ENCODE data around the gene RBM8A.

The RBM8A gene

DNA sequence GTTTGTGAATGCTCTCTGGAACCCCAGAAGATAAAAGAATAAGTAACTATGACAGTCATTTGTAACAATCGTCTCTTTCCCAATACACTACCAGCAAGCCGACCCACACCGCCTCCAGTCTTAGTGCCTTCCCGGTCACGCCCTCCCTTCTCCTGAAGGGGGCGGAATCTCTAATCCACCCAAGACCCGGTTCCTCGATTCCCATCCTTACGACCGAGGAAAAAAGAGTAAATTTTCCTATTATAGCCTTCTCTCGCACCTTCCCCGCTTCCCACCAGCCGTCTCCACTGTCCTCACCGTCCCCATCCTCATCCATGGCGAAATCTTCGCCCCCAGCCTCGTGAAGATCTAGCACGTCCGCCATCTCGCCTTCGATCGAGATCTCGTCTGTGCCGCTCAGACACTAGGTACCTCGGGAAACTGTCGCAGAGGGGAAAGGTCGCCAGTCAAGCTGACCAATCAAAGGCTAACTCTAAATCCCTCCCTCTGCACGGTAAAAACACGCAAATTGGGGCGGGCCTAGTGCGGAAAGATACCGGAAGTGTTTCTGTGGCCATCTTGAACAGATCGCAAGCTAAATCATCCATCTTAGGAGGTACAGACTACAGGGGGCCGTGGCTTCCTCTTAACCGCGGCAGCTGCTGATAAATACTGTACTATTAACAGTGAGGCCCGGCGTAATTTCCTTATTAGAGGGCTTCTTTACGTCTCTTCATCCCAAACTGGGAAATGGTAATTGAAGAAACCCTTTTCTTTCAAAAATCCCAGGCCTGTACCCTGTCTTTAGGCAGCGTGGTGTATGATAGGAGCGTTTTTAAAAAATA, at the start of gene RBM8A:
Gene RBM8A (minus strand): TSS at position 422 of the 824 bp plus-strand sequence. CDS start 58 bp downstream, at position 364.
- in situ Hi-C loops (cut with MboI; ENCODE audit: low sequenced_read_pairs), result no loop called here

DNA sequence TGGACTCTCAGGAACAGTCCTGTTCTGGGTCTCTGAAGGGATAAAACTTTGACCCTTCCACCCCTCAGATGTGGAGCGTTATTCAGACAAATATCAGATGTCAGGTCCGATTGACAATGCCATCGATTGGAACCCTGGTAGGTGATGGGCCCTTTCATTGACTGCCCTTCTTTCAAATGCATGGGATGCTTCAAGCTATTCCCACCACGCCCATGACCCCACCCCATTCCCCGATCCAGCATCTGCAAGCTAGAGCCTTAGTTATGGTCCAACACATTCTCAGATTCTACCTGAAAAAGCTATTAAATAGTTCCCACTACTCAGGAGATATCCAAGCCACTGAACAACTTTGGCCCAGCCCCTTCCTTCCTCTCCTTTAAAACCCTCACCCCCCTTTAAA, 49.7 kb upstream of the RBM8A start:
- in situ Hi-C loops (cut with MboI; ENCODE audit: low sequenced_read_pairs), result no loop called here

DNA sequence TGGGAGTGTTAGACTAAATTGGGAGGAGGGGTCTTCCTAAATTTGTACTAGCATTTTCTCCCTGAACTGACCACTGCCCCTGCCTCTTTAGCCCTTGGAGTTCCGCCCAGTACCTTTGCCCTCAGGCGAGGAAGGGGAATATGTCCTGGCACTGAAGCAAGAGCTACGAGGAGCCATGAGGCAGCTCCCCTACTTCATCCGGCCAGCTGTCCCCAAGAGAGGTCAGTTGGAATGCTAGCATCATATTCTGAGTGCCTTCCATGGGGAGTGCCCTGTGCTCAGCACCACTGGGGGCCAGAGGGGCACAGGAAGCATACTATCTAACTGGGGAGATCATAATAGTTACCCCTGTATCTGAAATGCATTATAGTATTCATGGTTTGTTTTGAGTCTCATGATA, 47.9 kb upstream of the RBM8A start:
- in situ Hi-C loops (cut with MboI; ENCODE audit: low sequenced_read_pairs), result no loop called here

DNA sequence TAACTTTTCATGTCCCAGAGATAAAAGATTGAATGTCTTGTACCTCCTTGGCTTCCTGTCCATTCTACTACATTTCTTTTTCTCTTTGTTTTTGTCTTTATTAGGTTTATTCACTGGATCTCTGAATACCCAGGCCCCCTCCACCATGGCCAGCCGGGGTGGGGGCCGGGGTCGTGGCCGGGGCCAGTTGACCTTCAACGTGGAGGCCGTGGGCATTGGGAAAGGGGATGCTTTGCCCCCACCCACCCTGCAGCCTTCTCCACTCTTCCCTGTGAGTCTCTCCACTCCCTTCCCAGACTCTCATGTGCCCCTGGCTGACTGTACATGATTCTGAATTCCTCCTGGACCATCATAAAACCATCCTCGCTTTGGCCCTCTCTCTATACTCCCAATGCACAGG, 47.4 kb upstream of the RBM8A start:
- in situ Hi-C loops (cut with MboI; ENCODE audit: low sequenced_read_pairs), result no loop called here

DNA sequence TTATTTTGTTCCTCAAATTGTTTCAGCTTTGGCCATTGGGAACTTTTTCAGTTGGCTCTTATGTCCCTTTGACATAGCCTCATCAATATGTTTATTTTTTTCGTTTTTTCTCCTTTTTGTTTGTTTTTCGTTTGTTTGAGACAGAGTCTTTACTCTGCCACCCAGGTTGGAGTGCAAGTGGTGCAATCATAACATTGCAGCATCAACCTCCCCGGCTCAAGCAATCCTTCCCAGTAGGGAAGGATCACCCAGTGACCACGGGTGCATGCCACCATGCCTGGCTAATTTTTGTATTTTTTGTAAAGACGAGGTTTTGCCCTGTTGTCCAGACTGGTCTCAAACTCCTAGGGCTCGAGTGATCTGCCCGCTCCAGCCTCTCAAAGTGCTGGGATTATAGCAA, 45.3 kb upstream of the RBM8A start:
- in situ Hi-C loops (cut with MboI; ENCODE audit: low sequenced_read_pairs), result no loop called here

DNA sequence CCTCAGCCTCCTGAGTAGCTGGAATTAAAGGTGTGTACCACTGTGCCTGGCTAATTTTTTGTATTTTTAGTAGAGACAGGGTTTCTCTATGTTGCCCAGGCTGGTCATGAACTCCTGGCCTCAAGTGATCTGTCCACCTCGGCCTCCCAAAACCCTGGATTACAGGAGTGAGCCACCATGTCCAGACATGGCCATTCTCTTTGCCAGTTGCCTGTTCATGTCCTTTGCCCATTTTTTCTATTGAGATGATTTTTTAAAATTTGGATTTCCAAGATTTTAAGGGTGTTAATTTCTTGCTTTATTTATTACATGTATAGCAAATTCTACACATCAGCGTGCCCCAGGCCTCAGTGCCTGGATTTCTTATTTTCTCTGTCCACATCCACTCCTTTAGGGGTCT, 40.0 kb upstream of the RBM8A start:
- in situ Hi-C loops (cut with MboI; ENCODE audit: low sequenced_read_pairs), result loop anchor here (10.0 kb wide), 1 partner anchor 52 kb away; the partner anchor contains the start of genes ITGA10 and PEX11B

DNA sequence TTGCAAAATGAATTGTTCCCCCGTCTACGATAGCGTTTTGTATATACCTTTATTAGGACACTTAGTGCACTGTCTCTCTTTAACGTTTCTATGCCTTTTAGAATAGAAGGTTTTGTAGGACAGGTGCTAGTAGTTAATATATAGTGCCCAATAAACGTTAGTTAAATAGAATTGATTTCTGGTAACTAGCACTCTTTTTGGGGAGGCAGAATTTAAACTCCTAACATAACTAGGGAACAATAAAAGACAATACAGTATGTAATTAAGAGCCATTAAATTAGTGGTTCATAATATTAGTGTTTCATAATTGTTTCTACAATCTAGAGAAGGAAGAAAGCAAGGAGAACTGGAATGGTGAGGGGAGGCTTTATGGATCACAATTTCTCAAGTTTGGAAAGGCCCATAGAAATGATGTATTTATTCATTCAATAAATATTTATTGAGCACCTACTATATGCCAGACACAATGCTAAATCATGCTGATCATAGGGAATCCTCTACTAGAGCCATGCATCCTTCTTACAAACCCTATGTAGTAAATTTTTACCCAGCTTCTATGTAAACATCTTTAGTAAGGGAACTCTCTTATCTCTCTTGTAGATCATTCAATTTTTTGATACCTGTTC, 37.9 kb upstream of the RBM8A start:
- in situ Hi-C loops (cut with MboI; ENCODE audit: low sequenced_read_pairs), result loop anchor here (10.0 kb wide), 1 partner anchor 50 kb away; the partner anchor contains the start of genes ITGA10 and PEX11B

DNA sequence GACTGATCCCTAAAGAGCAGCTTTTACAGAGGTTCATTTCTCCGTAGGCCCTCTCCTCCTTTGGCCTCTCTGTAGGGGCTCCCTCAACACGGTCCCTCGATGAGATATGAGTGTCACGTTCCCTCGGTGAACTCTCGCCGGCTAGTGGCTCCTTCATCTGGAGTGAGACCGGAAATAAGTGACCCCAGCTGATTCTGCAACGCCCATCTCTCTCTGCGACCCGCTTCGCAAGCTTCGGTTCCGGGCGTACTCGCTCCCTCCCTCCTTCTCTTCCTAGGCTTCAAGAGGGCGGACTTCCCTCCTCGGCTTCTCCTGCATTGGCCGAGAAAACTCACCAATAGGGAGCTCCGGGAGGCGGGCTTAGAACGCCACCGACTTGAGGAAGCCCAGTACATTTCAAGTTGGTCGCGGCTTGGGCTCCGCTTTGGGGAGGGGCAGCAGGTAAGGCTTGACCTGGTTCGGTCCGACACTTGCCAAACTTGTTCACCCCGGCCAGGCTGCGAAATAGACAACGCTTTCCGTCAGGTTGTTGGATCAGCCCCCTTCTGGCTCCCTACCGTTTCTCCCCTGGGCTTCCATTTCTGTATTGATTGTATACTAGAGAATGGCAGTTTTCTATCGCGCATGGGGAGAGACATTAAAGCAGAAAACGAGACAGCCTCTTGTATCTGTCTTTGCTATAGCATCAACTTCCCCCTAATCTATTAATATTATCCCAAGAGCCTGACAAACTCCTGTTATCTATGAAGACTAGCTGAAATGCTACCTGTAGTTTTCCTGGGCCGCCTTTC, 37.2 kb upstream of the RBM8A start, which contains the start of the genes ANKRD34A and POLR3GL:
Gene ANKRD34A (minus strand): TSS at position 248 of the 791 bp plus-strand sequence. CDS start 2,816 bp downstream, outside the sequence.
Gene POLR3GL (plus strand): TSS at position 363 of the 791 bp plus-strand sequence. CDS start 10,176 bp downstream, outside the sequence.
- in situ Hi-C loops (cut with MboI; ENCODE audit: low sequenced_read_pairs), result loop anchor here (10.0 kb wide), 1 partner anchor 50 kb away; the partner anchor contains the start of genes ITGA10 and PEX11B

DNA sequence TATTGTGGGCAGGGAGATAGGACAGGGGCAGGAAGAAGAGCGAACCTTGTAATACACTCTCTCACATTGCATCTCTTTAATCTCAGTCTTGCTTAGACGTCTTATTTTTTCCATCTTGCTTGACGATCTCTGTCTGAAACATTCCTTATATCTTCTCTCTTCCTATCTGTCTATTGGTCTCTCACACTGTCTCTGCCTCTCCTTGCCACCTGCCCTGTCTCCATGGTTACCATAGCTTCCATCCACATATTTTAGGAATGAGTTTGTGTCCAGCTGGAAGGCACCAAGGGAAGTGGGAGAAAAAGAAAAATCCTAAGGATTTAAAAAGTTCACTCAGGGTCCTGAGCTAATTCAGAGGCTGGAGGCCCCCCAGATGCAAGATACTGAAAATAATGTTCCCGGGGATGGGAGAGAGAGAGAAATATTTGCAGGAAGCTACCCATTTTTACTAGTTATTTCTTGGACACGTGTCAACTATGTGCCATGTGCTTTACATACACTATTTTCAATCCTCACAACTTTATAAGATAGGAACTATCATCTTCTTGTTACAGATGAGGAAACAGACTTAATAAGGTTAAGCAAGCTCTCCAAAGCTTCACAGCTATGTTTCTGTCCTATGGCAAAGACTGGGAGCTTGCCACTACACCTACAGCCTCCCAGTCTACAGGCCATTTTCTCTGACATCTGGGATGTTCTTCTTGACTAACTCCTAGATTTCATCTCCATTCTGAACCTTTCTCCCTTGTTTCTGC, 36.2 kb upstream of the RBM8A start:
- in situ Hi-C loops (cut with MboI; ENCODE audit: low sequenced_read_pairs), result loop anchor here (10.0 kb wide), 1 partner anchor 49 kb away; the partner anchor contains the start of genes ITGA10 and PEX11B

DNA sequence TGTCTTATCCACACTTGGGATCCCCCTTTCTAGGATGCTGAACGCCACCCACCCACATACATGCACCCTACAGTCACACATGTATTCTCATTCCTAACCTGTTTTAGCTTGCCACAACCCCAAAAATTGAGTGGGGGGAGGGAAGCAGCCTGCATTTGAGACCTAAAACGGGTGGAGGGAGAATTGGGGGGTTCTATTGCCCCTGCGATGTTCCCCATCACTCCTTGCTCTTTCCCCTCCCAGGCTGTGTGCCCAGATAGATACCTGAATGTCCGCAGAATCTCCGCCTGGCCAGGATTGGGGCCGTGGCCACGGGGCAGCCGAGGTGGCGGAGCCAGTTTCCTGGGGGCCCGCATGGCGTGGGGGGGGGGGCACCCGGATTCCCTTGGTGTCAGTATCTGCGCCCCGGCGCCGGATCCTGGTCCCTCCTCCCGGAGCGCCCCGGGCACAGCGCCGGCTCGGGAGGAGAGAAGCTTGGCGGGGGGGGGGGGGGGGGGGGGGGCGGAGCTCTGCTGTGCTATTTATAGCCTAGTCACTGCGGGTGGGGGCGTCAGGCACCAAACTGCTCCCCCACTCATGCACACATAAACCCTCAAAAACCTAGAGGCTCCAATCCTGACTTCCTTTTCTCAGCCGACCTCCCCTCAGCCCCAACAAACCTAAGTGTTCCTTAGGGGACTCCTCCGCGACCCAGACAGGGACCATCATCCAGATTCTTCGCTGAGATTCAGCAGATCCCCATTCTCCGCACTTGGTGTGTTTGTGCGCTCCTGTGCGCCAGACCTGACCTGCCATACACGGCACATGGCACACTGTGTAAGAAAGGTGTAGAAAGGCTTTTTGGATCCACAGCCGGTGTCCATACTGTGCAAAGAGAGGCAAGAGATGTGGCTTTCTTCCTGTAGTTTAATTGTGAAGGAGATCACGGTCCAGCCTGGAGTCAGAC, 35.1 kb upstream of the RBM8A start:
- in situ Hi-C loops (cut with MboI; ENCODE audit: low sequenced_read_pairs), result loop anchor here (10.0 kb wide), 1 partner anchor 48 kb away; the partner anchor contains the start of genes ITGA10 and PEX11B

DNA sequence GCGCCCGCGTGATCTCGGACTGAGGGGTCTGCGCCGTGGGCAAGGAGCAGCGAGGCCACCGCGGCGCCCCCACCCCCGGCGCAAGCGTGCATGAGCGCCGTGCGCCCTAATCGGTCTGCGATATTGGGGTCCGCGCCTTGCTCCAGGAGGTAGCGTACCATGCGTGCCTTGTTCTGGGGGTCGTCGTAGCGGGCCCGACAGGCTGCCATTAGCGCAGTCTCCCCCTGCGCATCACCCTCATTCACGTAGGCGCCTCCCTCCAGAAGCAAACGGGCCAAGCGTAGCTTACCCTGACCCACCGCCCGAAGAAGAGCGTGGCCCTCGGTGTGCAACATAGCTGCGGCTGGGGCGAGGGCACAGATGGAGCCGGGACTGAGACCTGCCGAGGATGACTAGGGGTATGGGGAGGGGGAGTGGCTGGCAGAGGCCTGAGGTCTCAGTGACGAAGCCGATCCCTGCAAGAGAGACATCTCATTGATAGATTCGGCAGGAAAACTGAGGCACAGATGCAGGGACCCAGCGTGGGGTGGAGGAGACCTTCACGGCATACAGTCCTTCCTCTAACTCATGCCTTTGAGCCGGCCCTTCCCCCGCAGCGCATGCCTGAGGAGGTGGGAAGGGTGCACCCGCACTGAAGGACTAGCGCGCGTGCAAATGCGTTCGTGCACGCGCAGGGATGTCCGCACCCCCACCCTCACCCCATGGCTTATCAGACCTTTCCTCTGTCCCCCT, 34.3 kb upstream of the RBM8A start:
- in situ Hi-C loops (cut with MboI; ENCODE audit: low sequenced_read_pairs), result loop anchor here (10.0 kb wide), 1 partner anchor 47 kb away; the partner anchor contains the start of genes ITGA10 and PEX11B

DNA sequence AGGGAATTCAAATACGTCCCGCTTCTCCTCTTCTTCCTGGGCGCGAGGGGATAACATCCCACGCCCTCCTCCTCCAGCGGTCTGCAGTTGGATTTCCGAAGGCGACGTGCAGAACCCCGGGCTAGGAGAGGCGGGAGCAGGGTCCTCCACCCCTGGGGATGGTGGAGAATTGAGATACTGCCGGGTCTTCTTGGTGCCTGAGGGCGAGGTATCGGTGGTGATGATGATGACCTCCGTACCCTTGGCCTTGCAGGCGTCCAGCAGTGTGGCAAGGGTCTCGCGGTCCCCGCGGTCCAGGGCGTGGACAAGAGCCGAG, 33.8 kb upstream of the RBM8A start:
- in situ Hi-C loops (cut with MboI; ENCODE audit: low sequenced_read_pairs), result loop anchor here (10.0 kb wide), 1 partner anchor 46 kb away; the partner anchor contains the start of genes ITGA10 and PEX11B

DNA sequence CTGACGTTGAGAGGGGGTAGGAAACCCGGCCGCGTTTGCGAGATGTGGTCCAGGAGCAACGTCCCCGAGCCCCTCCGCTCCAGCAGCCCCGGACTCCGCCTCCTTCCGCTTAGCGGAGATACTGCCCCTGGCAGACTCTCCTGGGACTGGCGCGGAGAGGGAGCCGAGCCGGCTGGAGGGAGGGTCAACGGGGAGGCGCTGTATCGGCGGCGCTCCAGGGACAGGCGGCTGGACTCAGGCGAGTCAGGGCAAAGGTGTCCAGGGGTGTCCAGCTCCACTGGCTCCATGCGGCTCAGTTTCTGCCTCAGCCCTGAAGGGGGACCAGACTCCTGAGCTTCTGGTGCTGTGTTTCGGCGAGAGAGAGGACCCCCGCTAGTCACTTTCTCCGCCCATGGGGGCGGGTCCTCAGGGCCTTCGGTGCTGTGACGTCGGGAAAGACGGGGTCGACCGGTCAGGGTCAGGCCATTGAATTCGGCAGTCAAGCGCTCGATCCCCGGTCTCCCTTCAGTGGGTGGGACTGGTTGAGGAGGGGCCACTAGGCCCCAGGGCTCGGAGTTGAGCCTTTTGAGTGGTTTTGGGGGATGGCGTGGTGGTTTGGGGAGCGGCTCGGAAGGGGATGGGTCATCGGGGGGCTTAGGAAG, 33.3 kb upstream of the RBM8A start:
- in situ Hi-C loops (cut with MboI; ENCODE audit: low sequenced_read_pairs), result loop anchor here (10.0 kb wide), 1 partner anchor 46 kb away; the partner anchor contains the start of genes ITGA10 and PEX11B

DNA sequence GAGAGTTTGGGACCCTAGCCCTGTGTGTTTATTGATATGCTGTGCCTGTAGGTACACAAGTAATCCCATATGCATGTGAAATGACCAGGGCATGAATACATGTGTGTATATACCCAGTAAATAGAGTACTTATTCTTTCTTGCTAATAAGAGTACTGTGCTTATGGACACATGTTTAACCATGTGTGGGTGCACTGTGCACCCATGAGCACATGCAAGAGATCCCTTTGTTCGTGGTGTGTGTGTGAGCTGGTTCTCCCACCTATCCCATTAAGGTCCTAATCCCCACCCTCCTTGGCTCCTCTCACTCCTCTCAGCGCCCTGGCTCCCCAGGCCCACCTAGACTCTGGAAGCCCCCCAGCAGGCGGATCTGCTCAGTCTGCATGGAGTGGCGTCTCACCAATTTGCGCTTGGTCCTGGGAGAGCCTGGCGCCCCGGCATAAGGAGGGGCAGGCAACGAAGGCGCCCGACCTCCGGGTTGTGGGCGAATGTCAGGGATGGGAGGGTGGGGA, 32.7 kb upstream of the RBM8A start:
- in situ Hi-C loops (cut with MboI; ENCODE audit: low sequenced_read_pairs), result loop anchor here (10.0 kb wide), 1 partner anchor 45 kb away; the partner anchor contains the start of genes ITGA10 and PEX11B

DNA sequence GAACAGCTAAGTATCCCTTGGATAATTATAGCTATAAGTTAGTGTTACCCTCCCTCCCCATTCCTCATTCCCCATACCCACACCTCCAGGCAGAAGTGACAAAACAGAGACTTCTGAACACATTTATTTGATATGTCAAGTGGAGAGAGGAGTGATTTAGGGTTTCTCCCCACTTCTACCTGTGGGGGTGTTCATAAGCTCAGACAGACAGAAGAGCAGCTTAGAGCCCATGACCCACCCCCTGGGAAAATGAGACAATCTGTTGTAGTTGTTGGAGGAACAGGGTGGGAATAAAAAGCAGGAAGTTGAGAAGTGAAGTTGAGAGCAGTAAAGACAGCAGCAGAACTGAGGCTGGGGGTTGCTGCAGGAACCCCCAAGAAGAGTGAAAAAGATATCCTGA, 32.0 kb upstream of the RBM8A start:
- in situ Hi-C loops (cut with MboI; ENCODE audit: low sequenced_read_pairs), result no loop called here

DNA sequence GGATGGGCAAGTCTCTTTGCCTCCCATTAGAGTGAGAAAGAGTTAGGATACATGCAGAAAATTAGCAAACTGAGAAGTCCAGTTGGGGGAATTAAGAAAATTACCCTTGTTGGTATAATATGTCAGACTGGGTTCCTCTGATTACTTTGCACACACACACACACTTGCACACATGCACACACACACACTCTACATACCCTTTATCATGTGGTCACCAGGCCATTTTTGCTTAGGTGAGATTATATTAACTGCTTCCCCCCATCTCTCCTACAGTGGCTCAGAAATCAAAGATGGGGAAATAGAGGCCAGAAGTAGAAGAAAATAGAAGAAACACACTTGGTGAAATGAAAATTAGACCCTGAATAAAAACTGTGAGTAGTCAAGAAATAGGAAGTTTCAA, 31.4 kb upstream of the RBM8A start:
- in situ Hi-C loops (cut with MboI; ENCODE audit: low sequenced_read_pairs), result no loop called here

Data from HL-60/S4 treated with retinoic acid at 250 ng/mL for 4 days and 3 days (cell line).